ENCODE data around the gene KRTAP10-2.
"Not testable (repeated sequence)": the region's sequence is repeated elsewhere in the genome, so short reads cannot be mapped to it uniquely, and the experiment has no call there.

Gene KRTAP10-2, protein sequence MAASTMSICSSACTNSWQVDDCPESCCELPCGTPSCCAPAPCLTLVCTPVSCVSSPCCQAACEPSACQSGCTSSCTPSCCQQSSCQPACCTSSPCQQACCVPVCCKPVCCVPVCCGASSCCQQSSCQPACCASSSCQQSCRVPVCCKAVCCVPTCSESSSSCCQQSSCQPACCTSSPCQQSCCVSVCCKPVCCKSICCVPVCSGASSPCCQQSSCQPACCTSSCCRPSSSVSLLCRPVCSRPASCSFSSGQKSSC

DNA sequence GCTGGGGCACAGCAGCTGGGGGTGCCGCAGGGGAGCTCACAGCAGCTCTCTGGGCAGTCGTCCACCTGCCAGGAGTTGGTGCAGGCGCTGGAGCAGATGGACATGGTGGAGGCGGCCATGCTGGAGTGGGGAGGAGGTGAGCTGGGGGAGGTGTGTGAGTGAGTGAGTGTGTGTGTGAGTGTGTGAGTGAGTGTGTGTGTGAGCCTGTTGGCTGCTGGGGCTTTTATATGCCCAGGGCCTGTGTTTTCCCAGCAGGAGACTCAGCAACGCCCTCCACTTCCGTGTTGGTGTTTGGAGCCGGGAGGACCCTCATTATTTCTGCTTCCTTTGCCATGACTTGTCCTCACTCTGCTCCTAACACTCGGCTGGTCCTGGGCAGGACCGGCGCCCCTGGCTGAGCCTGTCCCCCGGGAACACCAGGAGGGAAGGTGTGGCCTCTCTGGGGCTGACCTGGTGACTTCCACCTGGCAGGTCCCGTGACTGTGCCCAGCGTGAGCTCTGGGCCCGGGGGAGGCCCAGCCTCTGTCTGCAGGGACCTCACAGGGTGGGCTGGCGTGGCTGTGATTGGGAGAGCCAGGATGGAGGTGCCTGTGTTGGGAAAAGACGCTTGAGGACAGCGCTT is at the start of gene KRTAP10-2:
Gene KRTAP10-2 (minus strand): TSS at position 166 of the 622 bp plus-strand sequence. CDS start 47 bp downstream, at position 119.
- Histone ChIP-seq H3K4me1 (ENCODE audit: insufficient read depth, poor library complexity, severe bottlenecking) (peaks cover 10% of the 10 kb centered on the region), H3K27ac (ENCODE audit: poor library complexity, severe bottlenecking) (no peak within 1 kb of the TSS), H3K9me3 (ENCODE audit: severe bottlenecking) (no peaks in the 10 kb centered on the region), H3K27me3 (ENCODE audit: insufficient read depth, poor library complexity, severe bottlenecking) (peaks cover 6% of the 10 kb centered on the region), H3K36me3 (ENCODE audit: low read depth) (no peaks in the 10 kb centered on the region), H3K4me3 (ENCODE audit: severe bottlenecking) (no peak within 1 kb of the TSS)
- DNase-seq (ENCODE audit: low spot score) = no peak
- no peak for ATAC-seq (ENCODE audit: low read depth)
- no peak for TF ChIP-seq CTCF (IDR thresholded peaks at IDR 0.05; ENCODE audit: poor library complexity, severe bottlenecking)

DNA sequence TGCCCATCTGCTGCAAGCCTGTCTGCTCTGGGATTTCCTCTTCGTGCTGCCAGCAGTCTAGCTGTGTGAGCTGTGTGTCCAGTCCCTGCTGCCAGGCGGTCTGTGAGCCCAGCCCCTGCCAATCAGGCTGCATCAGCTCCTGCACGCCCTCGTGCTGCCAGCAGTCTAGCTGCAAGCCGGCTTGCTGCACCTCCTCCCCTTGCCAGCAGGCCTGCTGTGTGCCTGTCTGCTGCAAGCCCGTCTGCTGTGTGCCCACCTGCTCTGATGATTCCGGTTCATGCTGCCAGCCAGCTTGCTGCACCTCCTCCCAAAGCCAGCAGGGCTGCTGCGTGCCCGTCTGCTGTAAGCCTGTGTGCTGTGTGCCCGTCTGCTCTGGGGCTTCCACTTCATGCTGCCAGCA is 49.8 kb upstream of the KRTAP10-2 start:
- not testable (repeated sequence) for H3K4me1 ChIP-seq (ENCODE audit: insufficient read depth, poor library complexity, severe bottlenecking); H3K9me3 ChIP-seq (ENCODE audit: severe bottlenecking); H3K36me3 ChIP-seq (ENCODE audit: low read depth); H3K27ac ChIP-seq (ENCODE audit: poor library complexity, severe bottlenecking); ATAC-seq (ENCODE audit: low read depth); H3K4me3 ChIP-seq (ENCODE audit: severe bottlenecking)
- H3K27me3 ChIP-seq (ENCODE audit: insufficient read depth, poor library complexity, severe bottlenecking) = peaks cover 15% of the 10 kb centered on the region
- peak; percentile 38 for DNase-seq (ENCODE audit: low spot score)

DNA sequence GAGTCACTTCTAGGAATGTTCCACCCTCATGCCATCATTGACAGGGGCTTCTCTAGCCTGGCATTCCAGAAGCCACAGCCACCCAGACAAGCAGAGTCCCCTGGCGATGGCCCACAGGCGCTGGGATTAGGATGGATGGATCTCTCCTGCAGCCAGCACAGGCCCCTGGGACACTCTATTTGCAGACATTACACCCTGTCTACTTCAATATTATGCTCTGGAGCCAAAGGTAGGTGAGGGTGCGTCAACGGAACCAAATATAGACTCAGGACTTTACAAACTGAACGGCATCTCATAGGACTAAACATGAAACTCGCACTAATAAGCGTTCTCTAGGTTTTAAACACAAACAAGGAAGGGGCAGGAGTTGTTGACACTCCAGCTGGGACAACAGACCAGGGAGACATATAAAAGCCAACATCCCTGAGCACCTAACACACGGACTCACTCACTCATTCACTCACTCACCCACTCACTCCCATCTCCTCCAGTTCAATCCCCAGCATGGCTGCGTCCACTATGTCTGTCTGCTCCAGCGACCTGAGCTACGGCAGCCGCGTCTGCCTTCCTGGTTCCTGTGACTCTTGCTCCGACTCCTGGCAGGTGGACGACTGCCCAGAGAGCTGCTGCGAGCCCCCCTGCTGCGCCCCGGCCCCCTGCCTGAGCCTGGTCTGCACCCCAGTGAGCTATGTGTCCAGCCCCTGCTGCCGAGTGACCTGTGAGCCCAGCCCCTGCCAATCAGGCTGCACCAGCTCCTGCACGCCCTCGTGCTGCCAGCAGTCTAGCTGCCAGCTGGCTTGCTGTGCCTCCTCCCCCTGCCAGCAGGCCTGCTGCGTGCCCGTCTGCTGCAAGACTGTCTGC is 49.0 kb upstream of the KRTAP10-2 start, which contains the start of gene KRTAP10-7:
Gene KRTAP10-7 (plus strand): TSS at position 480 of the 861 bp plus-strand sequence. CDS start 25 bp downstream, at position 505.
- not testable (repeated sequence) for DNase-seq (ENCODE audit: low spot score)

GRCh38 chr21:44599264-44600029 is 48.1 kb upstream of the KRTAP10-2 start:
- Histone ChIP-seq H3K9me3 (ENCODE audit: severe bottlenecking) (no peaks in the 10 kb centered on the region), H3K4me3 (ENCODE audit: severe bottlenecking) (no peak overlapping the region), H3K27me3 (ENCODE audit: insufficient read depth, poor library complexity, severe bottlenecking) (peaks cover 4% of the 10 kb centered on the region), H3K36me3 (ENCODE audit: low read depth) (no peaks in the 10 kb centered on the region), H3K27ac (ENCODE audit: poor library complexity, severe bottlenecking) (no peak overlapping the region), H3K4me1 (ENCODE audit: insufficient read depth, poor library complexity, severe bottlenecking) (no peaks in the 10 kb centered on the region)
- no peak for ATAC-seq (ENCODE audit: low read depth)
- DNase-seq (ENCODE audit: low spot score) = no peak
- no peak for TF ChIP-seq CTCF (IDR thresholded peaks at IDR 0.05; ENCODE audit: poor library complexity, severe bottlenecking)

More for the DNA sequence above, 49.0 kb upstream of the KRTAP10-2 start, which contains the start of gene KRTAP10-7:
- not testable (repeated sequence) for H3K4me1 ChIP-seq (ENCODE audit: insufficient read depth, poor library complexity, severe bottlenecking); ATAC-seq (ENCODE audit: low read depth); H3K9me3 ChIP-seq (ENCODE audit: severe bottlenecking); H3K36me3 ChIP-seq (ENCODE audit: low read depth); H3K4me3 ChIP-seq (ENCODE audit: severe bottlenecking); H3K27ac ChIP-seq (ENCODE audit: poor library complexity, severe bottlenecking)
- H3K27me3 ChIP-seq (ENCODE audit: insufficient read depth, poor library complexity, severe bottlenecking) = peaks cover 11% of the 10 kb centered on the region

DNA sequence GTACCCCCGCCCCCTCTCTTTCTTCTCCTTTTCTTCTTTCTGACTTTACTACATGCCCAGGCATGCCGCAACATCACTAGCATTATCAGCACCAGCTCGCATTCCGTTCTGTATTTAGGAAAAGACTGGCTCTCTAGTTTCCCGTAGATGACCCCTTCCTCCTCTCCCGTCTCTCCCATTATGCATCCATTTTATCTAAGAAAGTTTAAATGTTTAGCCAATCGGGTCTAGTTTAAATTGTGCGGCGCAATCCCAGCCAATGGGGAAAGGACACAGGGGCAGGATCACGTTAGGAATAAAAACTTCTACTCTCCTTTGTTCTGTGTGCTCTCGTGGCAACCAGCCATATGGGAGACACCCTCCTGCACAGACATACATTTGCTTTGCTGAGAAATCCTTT is 46.8 kb upstream of the KRTAP10-2 start:
- TF ChIP-seq CTCF (IDR thresholded peaks at IDR 0.05; ENCODE audit: poor library complexity, severe bottlenecking) = no peak
- DNase-seq (ENCODE audit: low spot score) = no peak
- no peaks in the 10 kb centered on the region for H3K4me1 ChIP-seq (ENCODE audit: insufficient read depth, poor library complexity, severe bottlenecking)
- H3K4me3 ChIP-seq (ENCODE audit: severe bottlenecking) = no peak overlapping the region
- H3K36me3 ChIP-seq (ENCODE audit: low read depth) = no peaks in the 10 kb centered on the region
- no peaks in the 10 kb centered on the region for H3K9me3 ChIP-seq (ENCODE audit: severe bottlenecking)
- no peak for ATAC-seq (ENCODE audit: low read depth)
- no peaks in the 10 kb centered on the region for H3K27me3 ChIP-seq (ENCODE audit: insufficient read depth, poor library complexity, severe bottlenecking)
- no peak overlapping the region for H3K27ac ChIP-seq (ENCODE audit: poor library complexity, severe bottlenecking)

Data from RWPE2 (cell line).